Natural killer cell (primary cell): ENCODE measurements around the gene CLINT1. TPM values are rescaled to one million over a fixed set of nuclear protein-coding genes. Genes with fewer than 3 reads are reported as not detected.

Source experiments
- ATAC-seq, 3 donors: fragments of 150-1000 bp in 2 of 3; fragments of 200-7000 bp in 1 of 3; cut with Tn5 transposase; 1 replicate in 1 of 3; 2 replicates in 2 of 3; pipeline ENCODE4 v1.10.0; 2021; ENCODE audit warnings: mild to moderate bottlenecking in 2 of 3, moderate library complexity in 2 of 3
- DNase-seq, 2 donors: peaks; one replicate each; pipeline versions ENCODE4 v3.0.0 to v3.0.0-alpha.2; 2013 to 2021; ENCODE audit warnings: mixed read lengths in 1 of 2
- H3K27ac ChIP-seq: one replicate; pipeline ENCODE4 v1.5.1; 2013; ENCODE audit warnings: mild to moderate bottlenecking, low read length
- H3K27me3 ChIP-seq: one replicate; pipeline ENCODE4 v1.6.1; 2013; ENCODE audit warnings: low read length; ENCODE audit not compliant: control insufficient read depth, insufficient read depth
- H3K36me3 ChIP-seq: one replicate; pipeline ENCODE4 v1.6.1; 2013; ENCODE audit warnings: low read length; ENCODE audit not compliant: control insufficient read depth, insufficient read depth
- H3K4me1 ChIP-seq: one replicate; pipeline ENCODE4 v1.6.1; 2013; ENCODE audit warnings: low read length; ENCODE audit not compliant: control insufficient read depth, insufficient read depth
- H3K4me3 ChIP-seq: one replicate; pipeline ENCODE4 v1.5.1; 2013; ENCODE audit warnings: low read length
- H3K9me3 ChIP-seq: one replicate; pipeline ENCODE4 v1.6.1; 2013; ENCODE audit warnings: low read length; ENCODE audit not compliant: control insufficient read depth, insufficient read depth
- H3K27ac Mint-ChIP-seq, 2 donors: one replicate each; pipeline ENCODE4 v1.8.0; 2022; ENCODE audit warnings: mild to moderate bottlenecking in 2 of 2, mixed read lengths in 2 of 2, moderate library complexity in 1 of 2
- H3K27me3 Mint-ChIP-seq, 2 donors: one replicate each; pipeline ENCODE4 v1.8.0; 2022; ENCODE audit warnings: low read depth in 2 of 2, mixed read lengths in 2 of 2
- H3K36me3 Mint-ChIP-seq: one replicate; pipeline ENCODE4 v1.8.0; 2022; ENCODE audit warnings: mixed read lengths
- H3K4me1 Mint-ChIP-seq, 2 donors: one replicate each; pipeline ENCODE4 v1.8.0; 2022; ENCODE audit warnings: mixed read lengths in 2 of 2
- H3K4me3 Mint-ChIP-seq: one replicate; pipeline ENCODE4 v1.8.0; 2022; ENCODE audit warnings: mild to moderate bottlenecking, moderate library complexity, mixed read lengths
- H3K9me3 Mint-ChIP-seq, 2 donors: one replicate each; pipeline ENCODE4 v1.8.0; 2022; ENCODE audit warnings: mixed read lengths in 2 of 2
- CTCF ChIP-seq: fragments of 200-600 bp; IDR thresholded peaks from one replicate; pipeline ENCODE4 v1.8.0; 2022; ENCODE audit warnings: antibody characterized with exemption
- WGBS: methylation state at CpG from one replicate; pipeline ENCODE4 v1.1.7; 2013; ENCODE audit warnings: missing lambda C conversion rate; ENCODE audit not compliant: insufficient coverage; 5-methylcytosine and 5-hydroxymethylcytosine counted together
- intact Hi-C: fragments of 100-400 bp; cut with micrococcal nuclease; formaldehyde crosslinking; loops from one replicate; pipeline ENCODE4 v1.14.2; 2022
- total RNA-seq, 4 donors: library from RNA; stranded (reverse); fragments of 120-200 nt in 1 of 4; gene quantifications; one replicate each; pipeline versions ENCODE4 v1.2.3 to v1.2.4, GENCODE V29; 2013 to 2022

Gene CLINT1
- total RNA-seq, 3 donors from 2014 or later (not counting 1 experiment from before 2014, with no cell fraction given): 111 to 156 (median 132) TPM

GRCh38 chr5:157862183-157862851, 3.4 kb upstream of the CLINT1 start:
- no peaks in the 10 kb centered on the region for H3K36me3 ChIP-seq
- 65% methylated on average over 6 of the region's 6 CpGs for WGBS
- no peak overlapping the region for H3K4me3 ChIP-seq
- H3K4me1 ChIP-seq: peaks cover 3% of the 10 kb centered on the region
- H3K36me3 Mint-ChIP-seq: no peaks in the 10 kb centered on the region
- no peaks in the 10 kb centered on the region for H3K27me3 ChIP-seq
- intact Hi-C loops: no loop called here
- no peaks in the 10 kb centered on the region for H3K9me3 Mint-ChIP-seq
- H3K4me3 Mint-ChIP-seq: no peak overlapping the region
- H3K4me1 Mint-ChIP-seq: peaks cover 23% of the 10 kb centered on the region in 2 donors
- peaks cover 0 to 3% of the 10 kb centered on the region in 2 donors for H3K27me3 Mint-ChIP-seq
- no peak for ATAC-seq
- no peaks in the 10 kb centered on the region for H3K9me3 ChIP-seq
- H3K27ac ChIP-seq: no peak overlapping the region
- no peak overlapping the region for H3K27ac Mint-ChIP-seq
- DNase-seq: no peak
- TF ChIP-seq CTCF: no peak

- Mint-ChIP-seq H3K27ac (no peak overlapping the region), H3K4me1 (peaks cover 33 to 34% of the 10 kb centered on the region in 2 donors)
- no peak overlapping the region for H3K27ac ChIP-seq
Observed at GRCh38 chr5:157860898-157861890, 2.2 kb upstream of the CLINT1 start.

GRCh38 chr5:157859227-157859575, 256 bp upstream of the CLINT1 start:
- no peaks in the 10 kb centered on the region for H3K27me3 ChIP-seq
- no peak for ATAC-seq

More at GRCh38 chr5:157860898-157861890, 2.2 kb upstream of the CLINT1 start:
- WGBS: 70% methylated on average over 6 of the region's 8 CpGs
- no peaks in the 10 kb centered on the region for H3K9me3 Mint-ChIP-seq
- no peaks in the 10 kb centered on the region for H3K27me3 ChIP-seq
- TF ChIP-seq CTCF: no peak
- peaks cover 6% of the 10 kb centered on the region for H3K4me1 ChIP-seq
- no peaks in the 10 kb centered on the region for H3K36me3 ChIP-seq
- no peak overlapping the region for H3K4me3 Mint-ChIP-seq
- no peaks in the 10 kb centered on the region for H3K9me3 ChIP-seq
- peaks cover 0 to 3% of the 10 kb centered on the region in 2 donors for H3K27me3 Mint-ChIP-seq
- ATAC-seq (no peak), DNase-seq (no peak)
- intact Hi-C loops: no loop called here
- H3K36me3 Mint-ChIP-seq: no peaks in the 10 kb centered on the region
- H3K4me3 ChIP-seq: no peak overlapping the region

More at GRCh38 chr5:157859227-157859575, 256 bp upstream of the CLINT1 start:
- no peaks in the 10 kb centered on the region for H3K9me3 Mint-ChIP-seq
- H3K4me1 ChIP-seq: peaks cover 10% of the 10 kb centered on the region
- H3K4me3 ChIP-seq: peak overlapping the region; percentile 96
- intact Hi-C loops: loop anchor here (2.0 to 5.0 kb wide), 2 partner anchors 37 to 716 kb away; partner anchors contain the start of gene MED7
- no peaks in the 10 kb centered on the region for H3K36me3 ChIP-seq
- peaks cover 0 to 3% of the 10 kb centered on the region in 2 donors for H3K27me3 Mint-ChIP-seq
- 36% methylated on average over 10 of the region's 10 CpGs for WGBS
- H3K4me3 Mint-ChIP-seq: peak overlapping the region; percentile 98
- DNase-seq: no peak
- H3K36me3 Mint-ChIP-seq: no peaks in the 10 kb centered on the region
- H3K9me3 ChIP-seq: no peaks in the 10 kb centered on the region
- peak overlapping the region; percentile 93 for H3K27ac ChIP-seq
- H3K27ac Mint-ChIP-seq: peak overlapping the region; percentile 98 to 99
- H3K4me1 Mint-ChIP-seq: peaks cover 45 to 50% of the 10 kb centered on the region in 2 donors
- TF ChIP-seq CTCF: no peak
